GM18909 (cell line): ENCODE data around the gene CALCOCO2.
"Not testable (repeated sequence)": the region's sequence is repeated elsewhere in the genome, so short reads cannot be mapped to it uniquely, and the experiment has no call there.

Experiments
- ATAC-seq: cut with Tn5 transposase; IDR thresholded peaks from one replicate; pipeline ENCODE4 v1.9.1; 2021; ENCODE audit warnings: mild to moderate bottlenecking; ENCODE audit not compliant: unreplicated experiment, poor library complexity

Gene CALCOCO2

DNA sequence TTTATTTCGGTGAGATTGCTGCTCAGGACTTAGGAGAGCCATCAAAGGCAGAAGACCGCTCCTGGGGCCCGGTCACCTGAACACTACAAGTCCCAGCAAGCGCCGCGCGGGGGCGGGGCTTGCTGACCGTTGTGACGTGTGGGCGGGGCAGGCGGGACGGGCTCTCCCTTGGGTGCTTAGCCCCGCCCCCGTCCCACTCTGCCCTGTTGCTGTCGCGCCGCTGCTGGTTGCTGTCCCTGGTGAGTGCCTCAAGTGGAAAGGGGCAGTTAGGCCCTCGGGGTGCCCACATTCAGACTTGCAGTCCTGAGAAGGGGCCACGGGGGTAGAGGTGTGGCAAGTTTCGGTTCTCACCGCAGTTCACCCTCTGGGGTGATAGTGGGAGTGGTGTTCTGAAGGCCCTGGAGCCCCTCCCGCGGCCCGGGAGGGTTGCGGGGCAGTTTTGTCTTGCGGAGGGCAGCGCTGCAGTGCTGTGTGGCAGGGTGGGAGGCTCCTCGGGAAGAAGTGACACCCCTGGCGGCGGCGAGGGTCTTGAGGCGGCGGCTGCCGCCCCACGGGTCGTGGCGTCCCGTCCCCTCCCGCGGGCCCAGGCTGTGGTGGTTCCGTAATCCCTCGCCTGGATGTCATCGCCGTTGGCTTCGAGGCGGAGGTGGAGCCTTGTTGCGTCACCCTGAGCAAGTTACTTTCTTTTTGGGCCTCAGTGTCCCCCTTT is at the start of gene CALCOCO2:
CALCOCO2 (plus strand) TSS at position 196 of the 709 bp plus-strand sequence. CDS start 10,673 bp downstream, outside the sequence.
- peak; percentile 84 for ATAC-seq

DNA sequence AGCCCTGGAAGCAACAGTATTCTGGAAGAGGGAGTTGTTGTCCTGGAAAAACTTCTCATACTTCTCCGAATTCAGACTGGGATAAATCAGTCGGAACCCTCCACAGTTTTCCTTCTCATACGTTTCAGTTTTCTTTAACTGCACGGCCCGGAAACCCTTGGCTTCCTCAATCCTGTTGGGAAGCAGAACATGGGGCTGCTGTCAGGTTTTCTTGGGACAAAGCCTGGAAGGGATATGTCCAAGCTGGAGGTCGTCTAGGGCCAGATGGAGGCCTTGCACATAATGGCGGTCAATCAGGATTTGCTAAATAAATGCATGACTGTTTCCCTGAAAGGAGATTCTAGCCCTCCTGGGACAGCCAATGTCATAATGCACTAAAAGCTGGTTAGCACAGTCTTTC is 43.0 kb upstream of the CALCOCO2 start:
- ATAC-seq, result no peak

DNA sequence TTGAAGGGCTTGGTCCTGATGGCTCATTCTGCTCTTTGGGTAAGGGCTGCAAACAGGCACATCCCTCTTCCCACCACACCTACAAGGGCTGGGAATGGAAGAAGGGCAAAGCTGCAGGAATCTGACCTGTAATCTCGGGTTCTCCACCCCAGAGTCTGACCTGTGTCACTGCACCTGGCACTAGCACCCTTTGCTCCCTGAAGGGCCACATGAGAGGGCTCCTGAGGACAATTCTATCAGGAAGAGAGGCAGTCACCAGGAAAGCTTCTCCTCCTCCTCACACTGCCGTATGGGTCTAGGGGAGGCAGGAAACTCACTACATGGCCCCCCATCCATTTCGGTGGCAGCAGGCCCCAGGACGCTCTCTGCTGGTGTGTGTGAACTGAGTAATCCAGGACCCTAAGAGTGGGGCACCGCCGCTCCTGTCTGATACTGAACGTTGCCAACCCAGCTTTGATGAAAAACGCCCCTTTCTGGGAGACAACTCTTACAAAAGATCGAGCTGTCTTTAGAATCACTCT is 40.2 kb upstream of the CALCOCO2 start:
- no peak for ATAC-seq

DNA sequence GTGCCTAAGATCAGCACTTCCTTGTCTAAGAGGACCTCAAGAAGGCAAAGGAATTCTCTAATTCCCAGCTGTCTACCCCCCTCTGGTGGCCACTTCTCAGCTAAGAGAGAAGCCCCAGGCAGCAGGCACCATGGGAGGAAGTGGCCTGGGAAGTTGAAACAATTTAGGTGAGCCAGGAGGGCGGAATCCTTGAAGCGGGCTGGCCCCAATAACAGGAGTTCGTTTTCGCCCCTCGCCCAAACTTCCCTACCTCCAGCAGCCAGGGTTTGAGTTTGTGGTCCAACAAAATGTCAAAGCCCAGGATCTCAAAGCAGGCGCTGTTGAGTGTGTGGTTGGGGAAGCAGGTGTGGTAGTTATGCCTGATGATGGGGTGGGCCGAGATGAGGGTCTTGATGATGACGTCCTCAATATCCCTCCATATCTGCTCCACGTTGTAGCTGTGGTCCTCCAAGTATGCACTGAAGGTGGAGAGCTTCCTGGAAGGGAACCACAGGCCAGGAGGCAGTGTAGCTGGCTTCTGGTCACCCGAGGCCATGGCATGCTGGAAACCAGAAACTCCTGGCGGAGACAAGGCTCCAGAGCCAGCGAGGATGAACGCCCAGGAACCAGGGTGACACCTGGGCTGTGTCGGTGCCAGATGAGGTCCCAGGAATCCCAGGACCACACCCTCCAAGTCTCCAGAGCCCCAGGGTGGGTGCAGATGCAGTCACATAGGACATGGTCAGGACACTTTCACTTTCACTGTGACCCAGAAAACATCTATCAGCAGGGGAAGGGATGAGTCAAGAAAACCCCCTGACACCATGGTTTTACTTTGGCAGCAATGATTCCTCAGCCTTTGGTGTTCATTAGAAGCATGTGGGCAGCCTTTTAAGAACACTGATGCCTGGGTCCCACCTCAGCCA is 39.5 kb upstream of the CALCOCO2 start:
- ATAC-seq, result no peak

- ATAC-seq, result no peak
Observed at GRCh38 chr17:48792033-48792798, 38.6 kb upstream of the CALCOCO2 start.

DNA sequence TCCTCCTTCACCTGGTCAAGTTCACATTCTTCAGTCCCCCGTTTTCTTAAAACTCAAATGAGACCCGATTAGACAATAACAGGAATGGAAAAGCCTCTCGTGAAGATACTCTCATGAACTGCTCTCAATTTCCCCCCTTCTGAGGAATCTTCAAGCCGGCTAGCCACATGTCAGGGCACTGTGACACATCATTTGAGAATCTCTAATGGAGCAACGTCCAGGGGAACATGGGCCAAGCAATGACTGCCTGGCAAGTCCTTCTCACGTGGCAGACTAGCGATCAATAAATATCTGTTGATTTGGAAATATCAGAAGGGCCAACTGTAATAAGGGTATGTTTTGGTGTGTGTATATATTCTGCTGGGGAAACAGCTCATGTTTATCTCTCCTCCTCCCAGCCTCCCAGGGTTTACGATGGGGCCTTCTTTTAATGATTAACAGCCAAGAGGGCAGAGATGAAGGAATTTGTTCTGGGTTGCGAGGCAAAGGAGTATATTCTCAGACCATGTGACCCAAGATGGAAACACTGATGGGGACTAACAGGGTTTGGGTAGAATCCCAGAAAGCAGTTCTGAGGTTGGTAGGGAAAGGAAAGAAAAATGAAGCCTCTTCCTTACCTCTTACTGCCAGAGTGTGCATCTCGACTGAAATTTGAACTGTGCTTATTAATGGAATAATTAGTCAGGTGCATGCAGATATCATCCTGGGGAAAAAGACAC is 35.2 kb upstream of the CALCOCO2 start:
- ATAC-seq, result no peak

DNA sequence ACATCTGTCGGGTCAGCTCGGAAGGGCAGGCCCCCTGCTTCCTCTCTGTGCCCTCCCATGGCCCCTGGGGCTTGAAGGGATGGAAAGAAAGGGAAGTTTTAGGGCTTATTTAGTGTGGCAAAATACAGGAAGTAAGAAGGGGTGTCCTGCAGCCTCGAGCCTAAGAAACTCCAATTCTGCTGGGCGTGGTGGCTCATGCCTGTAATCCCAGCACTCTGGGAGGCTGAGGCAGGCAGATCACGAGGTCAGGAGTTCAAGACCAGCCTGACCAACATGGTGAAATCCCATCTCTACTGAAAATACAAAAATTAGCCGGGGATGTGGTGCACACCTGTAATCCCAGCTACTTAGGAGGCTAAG is 34.7 kb upstream of the CALCOCO2 start:
- not testable (repeated sequence) for ATAC-seq

- ATAC-seq, result no peak
Observed at GRCh38 chr17:48799069-48799723, 31.6 kb upstream of the CALCOCO2 start.

DNA sequence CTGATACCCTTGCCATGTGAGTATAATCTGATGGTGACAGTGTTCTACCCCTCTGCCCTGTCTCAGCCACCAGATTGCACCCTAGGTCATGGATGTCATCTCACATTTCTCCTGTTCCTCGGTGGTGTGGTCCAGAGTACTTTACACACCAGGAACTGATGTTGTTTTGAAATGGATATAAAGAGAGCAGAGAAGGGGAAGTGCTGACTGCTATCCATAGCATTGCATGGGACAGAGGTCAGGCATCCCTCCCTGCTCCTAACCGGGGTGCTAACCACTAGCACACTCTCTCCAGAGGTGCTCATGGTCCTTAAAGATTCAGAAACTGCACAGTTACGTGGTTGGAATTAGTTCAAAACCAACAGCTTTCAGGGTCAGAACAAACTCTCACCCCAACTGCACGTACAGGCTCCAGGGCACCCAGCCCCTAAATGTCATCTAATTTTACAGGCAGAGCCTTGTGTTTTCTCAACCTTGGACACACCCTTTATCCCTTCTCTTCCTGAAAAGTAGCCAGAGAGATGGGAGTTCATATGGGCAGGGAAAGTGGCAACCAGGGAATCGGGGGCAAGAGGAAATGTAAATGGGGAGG is 30.1 kb upstream of the CALCOCO2 start:
- no peak for ATAC-seq

DNA sequence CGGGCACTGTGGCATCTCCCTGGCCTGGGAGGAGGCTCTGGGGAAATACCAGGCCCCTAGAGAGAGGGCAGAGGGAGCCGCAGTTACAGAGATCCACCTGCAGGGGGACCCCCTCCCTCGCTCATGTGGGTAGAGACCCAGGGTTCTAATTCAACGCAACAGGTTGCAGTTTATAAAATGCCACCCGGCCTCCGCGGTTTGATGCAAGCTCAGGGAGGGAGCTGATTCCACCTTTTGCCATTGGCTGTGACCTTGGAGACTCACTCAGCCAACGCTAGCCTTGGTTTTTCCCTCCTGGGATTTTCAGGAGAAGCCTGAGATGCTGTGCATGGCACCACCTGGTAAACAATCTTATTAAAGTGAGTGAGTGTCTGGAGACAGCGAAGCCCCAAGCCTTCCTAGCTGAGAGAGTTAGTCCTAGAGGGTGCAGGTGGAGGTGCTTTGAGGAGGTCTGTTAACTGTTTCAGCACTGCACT is 25.9 kb upstream of the CALCOCO2 start:
- no peak for ATAC-seq

DNA sequence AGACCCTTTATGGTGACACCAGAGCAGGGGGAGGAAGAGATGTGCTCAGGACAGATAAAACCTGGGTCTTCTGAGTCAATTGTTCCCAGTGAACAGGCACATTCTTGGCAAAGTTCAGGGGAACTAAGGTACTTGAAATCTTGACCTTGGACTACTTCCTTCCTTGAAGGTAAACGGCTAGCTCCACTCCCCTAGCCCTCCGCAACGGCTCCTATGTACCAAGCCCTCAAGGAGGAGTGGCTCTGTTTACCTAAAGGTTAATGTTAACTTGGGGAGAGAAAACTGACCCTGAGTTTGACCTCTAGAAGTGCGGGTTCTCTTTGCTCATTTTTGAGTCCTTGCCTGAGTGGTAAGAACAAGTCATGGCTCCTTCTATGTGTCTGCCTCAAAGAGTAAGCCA is 21.7 kb upstream of the CALCOCO2 start:
- ATAC-seq, result no peak

DNA sequence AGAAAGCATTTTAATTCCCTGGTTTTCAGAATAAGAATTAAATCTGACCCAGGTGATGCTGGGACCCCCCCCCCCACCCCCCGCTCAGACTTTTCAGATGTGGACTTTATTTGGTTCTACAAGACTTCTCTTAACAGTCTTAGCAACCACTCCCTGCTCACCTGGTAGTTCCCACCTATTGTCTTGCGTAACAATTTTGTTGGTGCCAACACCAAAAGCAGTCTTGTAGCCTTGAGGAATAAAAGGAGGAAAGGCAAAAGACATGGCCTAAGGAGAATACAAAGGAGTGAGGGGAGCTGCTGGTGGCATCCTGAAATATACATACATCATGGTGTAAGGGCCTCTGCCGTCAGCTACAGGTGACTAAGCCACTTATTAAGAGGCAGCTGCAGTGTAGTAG is 18.8 kb upstream of the CALCOCO2 start:
- no peak for ATAC-seq

DNA sequence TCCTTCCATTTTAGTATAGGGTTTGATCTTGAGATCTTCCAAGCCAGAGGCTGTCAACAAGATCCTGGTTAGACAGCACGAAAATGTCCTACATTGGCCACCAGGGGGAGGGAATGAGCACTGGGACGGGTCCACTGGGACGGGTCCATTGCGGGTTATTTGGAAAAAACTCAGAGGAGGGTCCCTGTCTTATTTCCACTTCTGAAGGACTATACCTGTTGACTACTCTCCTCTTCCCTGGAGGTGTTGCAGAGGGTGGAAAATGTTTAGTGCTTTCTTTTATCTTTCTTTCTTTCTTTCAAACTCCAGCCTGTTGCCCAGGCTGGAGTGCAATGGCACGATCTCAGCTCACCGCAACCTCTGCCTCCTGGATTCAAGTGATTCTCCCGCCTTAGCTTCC is 16.3 kb upstream of the CALCOCO2 start:
- no peak for ATAC-seq

- no peak for ATAC-seq
Observed at GRCh38 chr17:48815311-48815710, 15.5 kb upstream of the CALCOCO2 start.

GRCh38 chr17:48816438-48816773 is 14.4 kb upstream of the CALCOCO2 start:
- no peak for ATAC-seq

GRCh38 chr17:48816774-48817590 is 13.9 kb upstream of the CALCOCO2 start, which contains the start of gene TTLL6:
Gene TTLL6, minus strand, starts transcription at chr17:48817229. Its CDS starts 157 bp downstream, at chr17:48817072.
- peak; percentile 82 for ATAC-seq

DNA sequence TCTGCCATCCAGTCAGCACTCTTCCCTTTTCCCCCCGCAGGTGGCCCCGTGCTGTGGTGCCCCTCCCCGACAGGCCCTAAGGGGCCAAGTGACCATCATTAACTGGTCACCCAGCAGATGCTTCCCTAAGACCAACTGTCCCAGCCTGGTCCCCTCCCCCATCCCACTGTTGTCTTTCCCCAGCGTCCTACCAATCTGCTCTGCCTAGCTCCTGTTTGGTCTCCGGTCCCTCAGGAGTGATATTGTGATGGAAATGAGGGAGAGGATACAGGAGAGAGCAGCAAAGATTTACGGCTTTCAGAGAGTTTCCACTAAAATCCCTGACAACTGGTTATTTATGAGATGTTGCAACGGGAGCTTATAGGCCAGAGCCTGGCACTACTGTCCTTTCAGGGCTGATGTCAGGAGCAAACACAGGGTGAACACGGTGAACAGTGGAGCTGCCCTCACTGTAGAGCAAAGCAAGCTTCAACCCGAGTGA is 12.4 kb upstream of the CALCOCO2 start:
- ATAC-seq, result no peak

DNA sequence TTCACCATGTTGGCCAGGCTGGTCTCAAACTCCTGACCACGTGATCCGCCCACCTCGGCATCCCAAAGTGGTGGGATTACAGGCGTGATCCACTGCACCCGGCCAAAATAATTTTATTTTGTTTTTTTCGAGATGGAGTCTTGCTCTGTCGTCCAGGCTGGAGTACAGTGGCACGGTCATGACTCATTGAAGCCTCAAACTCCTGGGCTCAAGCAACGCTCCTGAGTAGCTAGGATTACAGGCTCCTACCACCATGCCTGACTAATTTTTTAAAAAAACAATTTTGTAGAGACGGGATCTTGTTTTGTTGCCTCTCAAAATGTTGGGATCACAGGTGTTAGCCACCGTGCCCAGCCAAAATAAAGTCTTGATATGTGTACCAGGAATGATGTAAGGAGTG is 11.4 kb upstream of the CALCOCO2 start:
- ATAC-seq, result no peak
